BLaER1 treated with 17β-estradiol and CSF1 and Interleukin-3, amounts not matched to agents 10 nM and 100 nM (cell line): ENCODE measurements around the gene ABCC2.

Source experiments
- H3K27ac ChIP-seq, 11 experiments: shearing (Covaris generic); formaldehyde crosslinking; 2 replicates each; pipeline ENCODE4 v1.8.1; 2022
- H3K27me3 ChIP-seq, 11 experiments: shearing (Covaris generic); formaldehyde crosslinking; 2 replicates each; pipeline ENCODE4 v1.8.1; 2022
- H3K36me3 ChIP-seq, 11 experiments: shearing (Covaris generic); formaldehyde crosslinking; 2 replicates each; pipeline ENCODE4 v1.8.1; 2022
- H3K4me1 ChIP-seq, 10 experiments: shearing (Covaris generic); formaldehyde crosslinking; 2 replicates each; pipeline ENCODE4 v1.8.1; 2022
- H3K4me2 ChIP-seq, 11 experiments: shearing (Covaris generic); formaldehyde crosslinking; 2 replicates each; pipeline ENCODE4 v1.8.1; 2022
- H3K4me3 ChIP-seq, 10 experiments: shearing (Covaris generic); formaldehyde crosslinking; 2 replicates each; pipeline ENCODE4 v1.8.1; 2022
- H3K9ac ChIP-seq, 11 experiments: shearing (Covaris generic); formaldehyde crosslinking; 2 replicates each; pipeline ENCODE4 v1.8.1; 2022
- H3K9me3 ChIP-seq, 11 experiments: shearing (Covaris generic); formaldehyde crosslinking; replicated peaks in 1 of 11; 2 replicates each; pipeline ENCODE4 v1.8.1; 2022
- H4K20me1 ChIP-seq, 11 experiments: shearing (Covaris generic); formaldehyde crosslinking; 2 replicates each; pipeline ENCODE4 v1.8.1; 2022
- Cebpa-rat ChIP-seq, 11 experiments: shearing (Covaris generic); IDR thresholded peaks; 2 replicates each; pipeline ENCODE4 v1.8.1; 2022

The ABCC2 gene

GRCh38 chr10:99781734-99782429, 558 bp upstream of the ABCC2 start:
- H3K27ac ChIP-seq = no peak overlapping the region
- no peak overlapping the region for H3K4me2 ChIP-seq
- H3K9ac ChIP-seq = no peak overlapping the region

GRCh38 chr10:99784016-99784726, 1.7 kb downstream of the ABCC2 start:
- H3K4me3 ChIP-seq = no peak overlapping the region
- H3K27ac ChIP-seq = no peak overlapping the region
- no peaks in the 10 kb centered on the region for H3K9me3 ChIP-seq
- H3K4me2 ChIP-seq = no peak overlapping the region
- no peak for TF ChIP-seq Cebpa-rat (IDR thresholded peaks at IDR 0.05)
- peaks cover 0 to 11% (median 7%) of the 10 kb centered on the region in 10 experiments; a peak in 11 of 20 replicates for H3K4me1 ChIP-seq
- no peak overlapping the region for H3K9ac ChIP-seq
- H3K27me3 ChIP-seq = no peaks in the 10 kb centered on the region
- no peaks in the 10 kb centered on the region for H4K20me1 ChIP-seq
- H3K36me3 ChIP-seq = no peaks in the 10 kb centered on the region

More at GRCh38 chr10:99781734-99782429, 558 bp upstream of the ABCC2 start:
- H3K9me3 ChIP-seq = no peaks in the 10 kb centered on the region
- H3K4me1 ChIP-seq = peaks cover 10 to 33% (median 20%) of the 10 kb centered on the region in 10 experiments
- H4K20me1 ChIP-seq = no peaks in the 10 kb centered on the region
- no peak for TF ChIP-seq Cebpa-rat (IDR thresholded peaks at IDR 0.05)
- no peak overlapping the region for H3K4me3 ChIP-seq
- no peaks in the 10 kb centered on the region for H3K36me3 ChIP-seq
- H3K27me3 ChIP-seq = no peaks in the 10 kb centered on the region

- H3K9me3 ChIP-seq = no peaks in the 10 kb centered on the region
- H3K4me1 ChIP-seq = peaks cover 0 to 3% (median 0%) of the 10 kb centered on the region in 10 experiments; a peak in 5 of 20 replicates
- no peak overlapping the region for H3K4me3 ChIP-seq
- no peaks in the 10 kb centered on the region for H4K20me1 ChIP-seq
- H3K4me2 ChIP-seq = no peak overlapping the region
- no peak overlapping the region for H3K9ac ChIP-seq
- no peaks in the 10 kb centered on the region for H3K36me3 ChIP-seq
- H3K27ac ChIP-seq = no peak overlapping the region
- no peak for TF ChIP-seq Cebpa-rat (IDR thresholded peaks at IDR 0.05)
- no peaks in the 10 kb centered on the region for H3K27me3 ChIP-seq
These were observed 2.4 kb downstream of the ABCC2 start for GRCh38 chr10:99784727-99785441.

GRCh38 chr10:99785646-99786045, 3.2 kb downstream of the ABCC2 start:
- no peak for TF ChIP-seq Cebpa-rat (IDR thresholded peaks at IDR 0.05)
- Histone ChIP-seq H4K20me1 (no peaks in the 10 kb centered on the region), H3K36me3 (no peaks in the 10 kb centered on the region), H3K4me3 (no peak overlapping the region), H3K4me1 (no peaks in the 10 kb centered on the region), H3K9me3 (no peaks in the 10 kb centered on the region), H3K27ac (no peak overlapping the region), H3K4me2 (no peak overlapping the region), H3K9ac (no peak overlapping the region), H3K27me3 (no peaks in the 10 kb centered on the region)

- Histone ChIP-seq H3K4me2 (no peak overlapping the region), H3K9ac (no peak overlapping the region), H3K27me3 (no peaks in the 10 kb centered on the region), H3K4me3 (no peak overlapping the region), H3K36me3 (no peaks in the 10 kb centered on the region), H4K20me1 (no peaks in the 10 kb centered on the region), H3K9me3 (no peaks in the 10 kb centered on the region), H3K27ac (no peak overlapping the region), H3K4me1 (no peaks in the 10 kb centered on the region)
- TF ChIP-seq Cebpa-rat (IDR thresholded peaks at IDR 0.05) = no peak
These were observed 4.9 kb downstream of the ABCC2 start for GRCh38 chr10:99787311-99787710.

GRCh38 chr10:99787782-99788445, 5.5 kb downstream of the ABCC2 start:
- H3K4me3 ChIP-seq = no peak overlapping the region
- H3K27ac ChIP-seq = no peak overlapping the region
- H3K27me3 ChIP-seq = no peaks in the 10 kb centered on the region
- no peak overlapping the region for H3K4me2 ChIP-seq
- no peaks in the 10 kb centered on the region for H3K9me3 ChIP-seq
- no peaks in the 10 kb centered on the region for H3K4me1 ChIP-seq
- no peaks in the 10 kb centered on the region for H4K20me1 ChIP-seq
- no peak overlapping the region for H3K9ac ChIP-seq
- H3K36me3 ChIP-seq = no peaks in the 10 kb centered on the region
- TF ChIP-seq Cebpa-rat (IDR thresholded peaks at IDR 0.05) = no peak

GRCh38 chr10:99788598-99789256, 6.3 kb downstream of the ABCC2 start:
- no peaks in the 10 kb centered on the region for H3K27me3 ChIP-seq
- H3K9me3 ChIP-seq = no peaks in the 10 kb centered on the region
- H3K4me3 ChIP-seq = no peak overlapping the region
- H4K20me1 ChIP-seq = no peaks in the 10 kb centered on the region
- H3K4me2 ChIP-seq = no peak overlapping the region
- H3K4me1 ChIP-seq = no peaks in the 10 kb centered on the region
- no peak for TF ChIP-seq Cebpa-rat (IDR thresholded peaks at IDR 0.05)
- no peak overlapping the region for H3K9ac ChIP-seq
- H3K27ac ChIP-seq = no peak overlapping the region
- no peaks in the 10 kb centered on the region for H3K36me3 ChIP-seq

- no peak for TF ChIP-seq Cebpa-rat (IDR thresholded peaks at IDR 0.05)
- no peak overlapping the region for H3K4me2 ChIP-seq
- H3K9ac ChIP-seq = no peak overlapping the region
- no peaks in the 10 kb centered on the region for H3K4me1 ChIP-seq
- no peaks in the 10 kb centered on the region; a peak in 1 of 22 replicates for H3K36me3 ChIP-seq
- no peak overlapping the region for H3K4me3 ChIP-seq
- no peaks in the 10 kb centered on the region for H3K9me3 ChIP-seq
- H3K27ac ChIP-seq = no peak overlapping the region
- H3K27me3 ChIP-seq = no peaks in the 10 kb centered on the region
- H4K20me1 ChIP-seq = no peaks in the 10 kb centered on the region
These were observed 9.4 kb downstream of the ABCC2 start for GRCh38 chr10:99791831-99792230.

- Histone ChIP-seq H4K20me1 (no peaks in the 10 kb centered on the region), H3K27ac (no peak overlapping the region), H3K9me3 (no peaks in the 10 kb centered on the region), H3K36me3 (no peaks in the 10 kb centered on the region; a peak in 1 of 22 replicates), H3K27me3 (no peaks in the 10 kb centered on the region), H3K4me1 (no peaks in the 10 kb centered on the region), H3K4me3 (no peak overlapping the region), H3K4me2 (no peak overlapping the region), H3K9ac (no peak overlapping the region)
- no peak for TF ChIP-seq Cebpa-rat (IDR thresholded peaks at IDR 0.05)
These were observed 11.4 kb downstream of the ABCC2 start for GRCh38 chr10:99793819-99794218.
